SK-N-SH (cell line): Measurements from ENCODE around the gene PHAX.

Experiments
- CHD2 ChIP-seq: fragments of 150-350 bp; IDR thresholded peaks from 2 replicates; pipeline ENCODE4 v1.6.1; 2018; ENCODE audit warnings: low read length; ENCODE audit not compliant: partially characterized antibody
- CTCF ChIP-seq: fragments of 200-600 bp; sonication (generic); IDR thresholded peaks from 2 replicates; pipeline ENCODE4 v1.6.1; 2017; ENCODE audit warnings: antibody characterized with exemption, mild to moderate bottlenecking, moderate library complexity
- EP300 ChIP-seq, 2 experiments: IDR thresholded peaks; 2 replicates each; pipeline versions ENCODE4 v1.4.0 to v1.6.1; 2012; ENCODE audit warnings: borderline replicate concordance in 1 of 2, low read depth in 1 of 2, low read length in 1 of 2
- GABPA ChIP-seq: IDR thresholded peaks from 2 replicates; pipeline ENCODE4 v1.4.0; 2012; ENCODE audit warnings: low read depth, mild to moderate bottlenecking
- JUND ChIP-seq: IDR thresholded peaks from 2 replicates; pipeline ENCODE4 v1.4.0; 2012
- NFIC ChIP-seq: IDR thresholded peaks from 2 replicates; pipeline ENCODE4 v1.4.0; 2012; ENCODE audit warnings: borderline replicate concordance
- POLR2AphosphoS5 ChIP-seq: IDR thresholded peaks from 2 replicates; pipeline ENCODE4 v1.6.1; 2012; ENCODE audit warnings: low read depth, low read length
- RAD21 ChIP-seq: IDR thresholded peaks from 2 replicates; pipeline ENCODE4 v1.6.1; 2012; ENCODE audit warnings: mild to moderate bottlenecking, low read length
- RFX5 ChIP-seq: IDR thresholded peaks from 2 replicates; pipeline ENCODE4 v1.6.1; 2012; ENCODE audit warnings: mild to moderate bottlenecking, improper control_type of control experiment, low read length
- SMC3 ChIP-seq: IDR thresholded peaks from 2 replicates; pipeline ENCODE4 v1.6.1; 2012; ENCODE audit warnings: low read depth, low read length, improper control_type of control experiment
- TAF1 ChIP-seq: IDR thresholded peaks from 2 replicates; pipeline ENCODE4 v1.6.1; 2012; ENCODE audit warnings: low read depth, mild to moderate bottlenecking, low read length, moderate library complexity, borderline replicate concordance
- YY1 ChIP-seq: IDR thresholded peaks from 2 replicates; pipeline ENCODE4 v1.4.0; 2012; ENCODE audit warnings: low read depth, mild to moderate bottlenecking
- TF ChIP-seq, protein P1 (sequence below): IDR thresholded peaks from 2 replicates; pipeline ENCODE4 v1.4.0; 2012; ENCODE audit warnings: low read depth, borderline replicate concordance
- TF ChIP-seq, protein P2 (sequence below): IDR thresholded peaks from 2 replicates; pipeline ENCODE4 v1.6.1; 2012; ENCODE audit warnings: mild to moderate bottlenecking, low read depth, low read length, moderate library complexity

DNA sequence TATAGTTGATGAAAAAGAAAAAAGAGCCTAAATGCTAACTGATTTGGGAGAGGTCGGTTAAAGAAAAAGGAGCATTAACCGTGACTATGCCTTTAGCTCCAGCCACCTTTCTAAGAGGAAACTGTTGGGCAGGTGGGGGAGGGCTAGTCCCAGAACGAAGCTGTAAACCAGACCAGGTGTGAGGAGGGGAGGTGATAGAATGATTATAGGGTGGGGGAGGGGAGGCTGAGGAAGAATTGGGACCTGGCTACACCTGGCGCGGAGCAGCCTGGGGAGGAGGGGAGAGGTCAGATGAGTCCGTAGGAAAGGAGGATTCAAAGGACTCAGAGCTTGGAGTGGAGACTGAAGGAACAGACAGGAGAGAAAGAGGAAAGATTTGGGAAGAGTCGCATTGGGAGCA, 73.4 kb downstream of the PHAX start:
- TF ChIP-seq JUND (no peak), CHD2 (no peak), CTCF (no peak), POLR2AphosphoS5 (no peak), EP300 (IDR thresholded peaks at IDR 0.05; ENCODE audit: borderline replicate concordance in 1 of 2, low read depth in 1 of 2, low read length in 1 of 2) (no peak), NFIC (no peak), YY1 (no peak), TAF1 (no peak), RFX5 (no peak), GABPA (no peak), SMC3 (no peak), RAD21 (no peak)
- TF ChIP-seq, protein P1, sequence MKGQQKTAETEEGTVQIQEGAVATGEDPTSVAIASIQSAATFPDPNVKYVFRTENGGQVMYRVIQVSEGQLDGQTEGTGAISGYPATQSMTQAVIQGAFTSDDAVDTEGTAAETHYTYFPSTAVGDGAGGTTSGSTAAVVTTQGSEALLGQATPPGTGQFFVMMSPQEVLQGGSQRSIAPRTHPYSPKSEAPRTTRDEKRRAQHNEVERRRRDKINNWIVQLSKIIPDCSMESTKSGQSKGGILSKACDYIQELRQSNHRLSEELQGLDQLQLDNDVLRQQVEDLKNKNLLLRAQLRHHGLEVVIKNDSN: no peak
- TF ChIP-seq, protein P2, sequence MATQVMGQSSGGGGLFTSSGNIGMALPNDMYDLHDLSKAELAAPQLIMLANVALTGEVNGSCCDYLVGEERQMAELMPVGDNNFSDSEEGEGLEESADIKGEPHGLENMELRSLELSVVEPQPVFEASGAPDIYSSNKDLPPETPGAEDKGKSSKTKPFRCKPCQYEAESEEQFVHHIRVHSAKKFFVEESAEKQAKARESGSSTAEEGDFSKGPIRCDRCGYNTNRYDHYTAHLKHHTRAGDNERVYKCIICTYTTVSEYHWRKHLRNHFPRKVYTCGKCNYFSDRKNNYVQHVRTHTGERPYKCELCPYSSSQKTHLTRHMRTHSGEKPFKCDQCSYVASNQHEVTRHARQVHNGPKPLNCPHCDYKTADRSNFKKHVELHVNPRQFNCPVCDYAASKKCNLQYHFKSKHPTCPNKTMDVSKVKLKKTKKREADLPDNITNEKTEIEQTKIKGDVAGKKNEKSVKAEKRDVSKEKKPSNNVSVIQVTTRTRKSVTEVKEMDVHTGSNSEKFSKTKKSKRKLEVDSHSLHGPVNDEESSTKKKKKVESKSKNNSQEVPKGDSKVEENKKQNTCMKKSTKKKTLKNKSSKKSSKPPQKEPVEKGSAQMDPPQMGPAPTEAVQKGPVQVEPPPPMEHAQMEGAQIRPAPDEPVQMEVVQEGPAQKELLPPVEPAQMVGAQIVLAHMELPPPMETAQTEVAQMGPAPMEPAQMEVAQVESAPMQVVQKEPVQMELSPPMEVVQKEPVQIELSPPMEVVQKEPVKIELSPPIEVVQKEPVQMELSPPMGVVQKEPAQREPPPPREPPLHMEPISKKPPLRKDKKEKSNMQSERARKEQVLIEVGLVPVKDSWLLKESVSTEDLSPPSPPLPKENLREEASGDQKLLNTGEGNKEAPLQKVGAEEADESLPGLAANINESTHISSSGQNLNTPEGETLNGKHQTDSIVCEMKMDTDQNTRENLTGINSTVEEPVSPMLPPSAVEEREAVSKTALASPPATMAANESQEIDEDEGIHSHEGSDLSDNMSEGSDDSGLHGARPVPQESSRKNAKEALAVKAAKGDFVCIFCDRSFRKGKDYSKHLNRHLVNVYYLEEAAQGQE: no peak
